Ureter (tissue), 1 donor: ENCODE data around the gene MOGAT3. TPM values are rescaled to one million over a fixed set of nuclear protein-coding genes. Genes with fewer than 3 reads are reported as not detected.

Experiments used
- DNase-seq: peaks from one replicate; pipeline ENCODE4 v3.0.0-alpha.2; 2020; ENCODE audit warnings: low spot score
- total RNA-seq: library from RNA; stranded (reverse); gene quantifications from one replicate; pipeline ENCODE4 v1.2.4, GENCODE V29; 2023
- donor health status: DM: yes; HTN: yes; CAD: no.

MOGAT3 gene
- total RNA-seq, 1 donor from 2014 or later, result not detected

DNA sequence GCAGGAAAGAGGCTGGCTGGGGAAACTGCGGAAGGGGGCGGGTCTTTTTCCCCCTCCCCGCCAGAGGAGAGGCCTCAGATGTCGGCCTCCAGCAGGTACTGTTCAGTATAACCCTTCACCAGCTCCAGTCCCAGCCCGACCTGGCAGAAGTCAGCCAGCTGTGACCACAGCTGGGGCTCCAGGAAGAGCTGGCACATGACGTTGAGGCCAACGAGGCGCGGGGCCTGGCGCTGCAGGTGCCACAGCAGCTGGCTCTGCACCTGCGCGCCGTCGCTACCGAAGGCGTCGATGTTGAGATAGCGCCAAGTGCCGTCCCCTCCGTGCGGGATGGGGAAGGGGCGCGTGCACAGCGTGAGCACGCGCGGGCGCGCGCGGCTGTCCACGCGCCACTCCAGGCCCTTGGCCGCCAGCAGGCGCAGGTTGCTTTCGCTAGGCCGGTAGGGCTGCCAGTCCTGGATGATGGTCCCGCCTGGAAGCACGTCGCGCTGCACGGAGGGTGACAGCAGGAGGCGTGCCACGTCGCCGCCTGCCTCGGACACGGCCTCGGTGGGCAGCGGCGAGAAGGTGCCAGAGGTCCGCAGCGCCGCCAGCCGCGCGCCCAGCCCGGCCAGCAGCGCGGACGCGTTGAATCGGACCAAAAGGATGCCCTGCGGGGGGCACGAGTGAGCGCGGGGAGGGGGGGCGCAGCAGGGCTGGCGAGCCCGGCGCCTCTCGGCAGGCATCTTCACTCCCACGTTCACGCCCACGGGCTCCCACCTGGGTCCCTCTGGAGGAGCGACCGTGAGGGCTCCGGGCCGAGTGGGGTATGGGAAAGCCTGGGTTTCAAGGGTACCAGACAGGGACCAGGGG is 28.6 kb downstream of the MOGAT3 start:
- DNase-seq, result no peak

DNA sequence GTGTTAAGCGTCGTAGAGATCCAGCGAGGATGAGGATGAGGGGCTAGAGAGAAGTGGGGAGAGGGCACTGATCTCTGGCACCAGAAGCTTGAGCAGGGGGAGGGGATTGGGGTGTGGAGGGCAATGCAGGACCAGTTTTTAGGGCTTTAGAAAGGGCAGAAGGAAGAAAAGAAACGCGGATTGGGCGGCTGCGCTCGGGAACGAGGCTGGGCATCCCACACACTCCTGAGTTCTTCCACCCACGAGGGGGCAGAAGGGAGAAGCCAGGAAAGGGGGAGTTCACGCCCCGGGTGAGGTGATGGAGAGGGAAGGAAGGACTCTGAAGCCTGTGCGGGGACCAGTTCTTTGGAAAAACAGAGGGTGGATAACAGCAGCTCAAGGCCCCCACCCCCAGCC is 29.4 kb downstream of the MOGAT3 start:
- DNase-seq, result no peak

DNA sequence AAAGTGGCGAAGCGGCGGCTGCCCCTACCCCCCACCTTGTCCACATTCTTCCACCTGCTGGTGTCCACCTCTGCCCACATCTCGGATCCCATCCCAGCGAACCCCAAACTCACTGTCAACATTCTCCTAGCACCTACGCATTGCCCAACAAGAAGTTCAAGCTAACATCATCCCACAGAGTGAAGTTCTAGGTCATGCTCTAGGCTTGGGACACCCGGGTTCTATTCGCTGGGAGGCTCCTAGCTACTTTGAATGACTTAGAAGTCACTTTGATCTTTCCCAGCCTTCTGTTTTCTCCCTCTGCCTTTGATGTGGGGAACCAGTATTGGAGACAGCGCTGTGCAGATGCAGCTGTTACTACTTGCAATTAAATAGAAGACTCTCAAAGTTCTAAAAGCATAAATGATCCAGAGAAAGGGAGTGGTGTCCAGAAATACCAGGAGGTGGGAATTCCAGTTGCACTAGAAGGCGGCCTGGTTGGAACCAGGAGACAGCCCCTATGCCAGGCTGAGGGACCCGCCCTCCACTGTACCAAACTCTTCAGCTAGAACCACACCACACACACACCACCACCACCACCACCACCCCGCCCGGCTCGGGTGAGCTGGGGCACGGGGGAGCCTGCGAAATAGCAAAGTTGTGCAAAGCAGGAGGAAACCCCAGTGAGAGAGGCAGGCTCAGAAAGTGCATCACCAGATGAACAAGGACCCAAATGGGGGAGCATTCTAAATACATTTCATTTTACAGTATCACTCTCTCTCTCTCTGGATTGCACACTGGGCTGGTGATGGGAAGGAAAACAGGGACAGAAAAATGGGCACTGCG is 30.0 kb downstream of the MOGAT3 start:
- no peak for DNase-seq

DNA sequence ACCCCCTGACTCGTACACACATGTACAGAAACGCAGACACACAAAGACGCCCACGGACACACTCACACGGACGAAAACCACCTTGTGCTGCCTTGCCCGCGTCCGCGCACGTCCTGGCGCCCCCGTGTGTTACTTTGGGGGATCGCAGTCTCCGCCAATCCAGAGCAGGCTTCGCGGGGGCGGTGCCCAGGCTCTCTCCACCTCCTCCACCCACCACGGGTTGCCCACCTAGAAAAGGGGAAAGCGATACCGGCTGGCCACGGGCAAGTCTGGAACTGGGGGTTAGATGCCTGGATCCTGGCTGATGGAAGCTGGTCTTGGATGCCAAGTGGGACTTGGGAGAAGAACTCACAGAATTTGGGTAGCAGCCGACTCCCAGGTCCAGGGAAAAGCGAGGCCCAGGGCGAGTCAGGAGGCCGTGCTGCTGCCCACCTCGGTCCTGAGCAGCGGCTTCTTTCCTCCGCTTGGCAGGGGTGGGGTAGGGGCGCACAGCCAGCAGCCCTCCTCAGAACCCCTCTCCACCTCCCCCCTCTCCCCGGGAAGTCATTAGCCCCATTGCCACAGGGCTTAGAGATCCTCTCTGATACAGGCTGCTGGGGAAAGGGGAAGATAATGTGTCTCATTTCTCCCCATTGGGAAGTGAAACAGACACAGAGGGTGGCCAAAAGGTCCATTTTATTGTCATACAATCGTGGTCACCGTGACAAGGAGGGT is 30.8 kb downstream of the MOGAT3 start:
- DNase-seq, result no peak

DNA sequence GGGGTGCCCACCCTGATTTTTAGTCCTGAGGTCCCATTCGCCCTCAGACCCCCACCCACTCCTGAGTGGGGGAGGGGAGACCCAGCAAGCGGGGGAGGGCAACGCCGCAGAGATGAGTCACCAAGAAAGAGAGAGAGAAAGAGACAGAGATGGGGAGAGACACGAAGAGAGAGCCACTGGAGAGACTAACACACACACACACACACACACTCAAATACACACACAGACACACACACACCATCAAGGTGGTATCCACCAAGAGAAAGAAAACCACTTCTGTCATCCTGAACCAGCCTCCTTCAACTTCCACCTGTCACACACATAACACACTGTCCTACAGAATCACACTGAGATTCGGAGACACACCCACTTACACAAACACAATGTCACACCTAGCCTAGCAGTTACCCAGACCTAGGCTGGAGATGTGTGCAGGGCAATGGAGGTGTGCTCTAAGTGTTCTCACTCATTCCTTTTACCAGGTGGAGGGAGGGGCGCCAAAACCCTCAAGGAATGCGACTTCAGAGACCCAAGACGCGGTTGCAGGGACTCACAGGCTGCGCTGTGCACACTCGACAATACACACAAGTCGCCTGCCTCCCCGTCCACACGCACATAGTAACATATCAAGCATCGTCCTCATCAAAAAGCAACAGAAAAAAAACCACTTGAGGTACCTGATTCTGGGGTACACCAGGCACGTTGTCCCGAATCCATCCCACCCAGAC is 31.6 kb downstream of the MOGAT3 start:
- no peak for DNase-seq

DNA sequence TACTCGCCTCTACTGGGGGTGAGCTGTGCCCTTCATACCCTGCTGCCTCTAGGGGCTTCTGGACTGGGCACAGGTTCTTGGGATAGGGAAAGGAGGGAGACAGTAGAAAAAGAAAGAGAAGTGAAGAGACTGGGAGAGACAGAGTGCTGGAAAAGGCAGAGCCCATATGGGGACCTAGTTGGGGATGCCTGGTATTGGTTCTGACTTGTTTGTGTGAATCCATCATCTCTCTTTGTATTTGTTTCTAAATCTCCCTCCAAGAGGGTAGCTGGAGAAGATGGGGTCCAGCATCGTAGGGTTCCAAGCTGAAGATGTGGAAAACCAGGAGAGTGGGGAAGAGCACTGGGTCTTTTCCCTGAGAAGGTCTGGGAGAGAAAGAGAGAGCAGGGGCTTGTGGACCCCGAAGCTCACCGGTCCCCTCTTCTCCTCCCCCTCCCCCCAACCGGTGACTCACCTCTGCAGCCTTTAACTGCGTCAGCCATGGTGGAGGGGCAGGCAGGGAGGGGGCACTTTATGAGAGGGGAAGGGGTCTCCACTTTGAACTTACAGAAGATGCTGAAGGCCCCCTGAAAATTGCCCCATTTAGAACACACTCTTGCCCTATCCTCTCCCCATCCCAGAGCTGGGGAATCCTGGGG is 32.3 kb downstream of the MOGAT3 start:
- DNase-seq, result no peak

DNA sequence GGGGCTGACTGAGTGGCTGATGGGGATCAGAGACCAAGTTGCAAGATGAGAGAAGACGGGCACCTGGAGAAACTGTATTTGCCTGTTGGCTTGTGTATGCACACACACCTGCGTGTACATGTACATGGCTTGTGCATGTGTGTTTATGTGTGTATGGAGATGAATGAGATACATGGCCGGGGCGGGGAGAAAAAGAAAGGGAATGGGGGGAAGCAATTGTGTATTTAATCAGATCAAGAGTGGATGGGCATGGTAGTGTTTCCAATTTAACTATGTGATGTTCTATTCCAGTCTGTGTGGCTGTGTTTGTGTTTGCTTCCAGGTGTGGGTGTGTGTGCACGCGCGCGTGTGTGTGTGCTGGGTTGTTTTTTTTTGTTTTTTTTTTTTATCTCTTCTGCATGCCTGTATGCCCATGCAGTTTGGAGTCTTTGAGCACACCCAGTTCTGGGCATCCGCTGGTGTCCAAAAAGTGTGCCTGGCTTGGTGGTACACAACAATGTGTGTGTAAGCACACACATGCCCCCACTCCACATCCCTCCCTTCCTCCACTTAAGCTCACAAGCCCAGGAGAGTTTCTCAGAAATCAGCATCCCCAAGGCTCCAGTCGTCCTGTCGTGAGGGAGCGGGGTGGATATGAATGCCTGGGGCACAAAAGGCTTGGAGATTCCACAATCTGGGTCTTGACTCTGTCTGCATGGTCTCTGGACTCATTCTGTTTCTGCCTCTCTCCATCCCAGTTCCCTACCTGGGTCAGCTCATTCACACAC is 33.0 kb downstream of the MOGAT3 start:
- no peak for DNase-seq

DNA sequence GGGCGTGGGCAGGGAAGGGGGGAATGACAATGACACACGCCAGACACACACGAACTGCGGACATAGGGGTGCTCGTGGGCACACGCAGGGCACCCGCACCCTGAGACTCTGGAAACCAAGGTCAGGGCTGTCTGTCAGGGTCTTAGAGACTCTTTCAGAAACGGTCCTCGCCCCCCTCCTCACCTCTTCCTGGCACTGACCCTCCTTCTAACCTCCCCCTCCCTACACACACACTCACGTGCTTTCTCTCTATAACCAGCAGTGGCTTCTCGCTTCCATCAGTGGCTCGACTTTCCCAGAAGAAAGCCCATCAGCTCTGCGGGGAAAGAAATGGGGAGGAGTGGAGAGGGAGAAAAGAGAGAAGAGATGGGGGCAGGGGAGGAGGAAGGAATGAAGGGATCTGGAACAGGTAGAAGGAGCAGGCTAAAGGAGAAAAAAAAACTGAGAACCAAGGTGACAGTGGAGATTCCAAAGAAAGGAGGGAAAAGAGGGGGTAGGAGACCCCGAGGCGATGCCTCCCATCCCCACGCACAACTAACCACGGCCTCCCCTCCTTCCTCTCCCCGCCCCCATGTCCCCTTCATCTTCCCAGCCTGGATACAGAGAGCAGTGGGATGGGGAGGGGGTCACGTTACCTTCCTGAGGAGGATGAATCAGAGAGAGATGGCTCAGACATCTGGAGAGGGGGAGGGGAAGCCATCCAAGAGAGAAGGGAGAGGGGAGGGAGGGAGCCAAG is 33.8 kb downstream of the MOGAT3 start:
- DNase-seq, result no peak

DNA sequence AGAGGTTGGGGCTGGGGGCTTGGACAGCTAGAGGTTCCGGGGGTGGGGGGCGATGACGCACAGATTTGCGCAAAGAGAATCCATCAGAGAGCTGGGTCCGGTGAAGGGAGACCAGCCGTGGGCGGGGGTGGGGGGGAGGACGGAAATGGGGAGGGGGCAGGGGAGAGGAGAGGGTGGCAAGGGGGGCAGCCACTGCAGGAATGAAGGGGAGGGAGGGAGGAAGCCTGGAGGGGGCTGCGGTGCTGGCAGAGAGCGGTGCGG is 34.3 kb downstream of the MOGAT3 start:
- no peak for DNase-seq

DNA sequence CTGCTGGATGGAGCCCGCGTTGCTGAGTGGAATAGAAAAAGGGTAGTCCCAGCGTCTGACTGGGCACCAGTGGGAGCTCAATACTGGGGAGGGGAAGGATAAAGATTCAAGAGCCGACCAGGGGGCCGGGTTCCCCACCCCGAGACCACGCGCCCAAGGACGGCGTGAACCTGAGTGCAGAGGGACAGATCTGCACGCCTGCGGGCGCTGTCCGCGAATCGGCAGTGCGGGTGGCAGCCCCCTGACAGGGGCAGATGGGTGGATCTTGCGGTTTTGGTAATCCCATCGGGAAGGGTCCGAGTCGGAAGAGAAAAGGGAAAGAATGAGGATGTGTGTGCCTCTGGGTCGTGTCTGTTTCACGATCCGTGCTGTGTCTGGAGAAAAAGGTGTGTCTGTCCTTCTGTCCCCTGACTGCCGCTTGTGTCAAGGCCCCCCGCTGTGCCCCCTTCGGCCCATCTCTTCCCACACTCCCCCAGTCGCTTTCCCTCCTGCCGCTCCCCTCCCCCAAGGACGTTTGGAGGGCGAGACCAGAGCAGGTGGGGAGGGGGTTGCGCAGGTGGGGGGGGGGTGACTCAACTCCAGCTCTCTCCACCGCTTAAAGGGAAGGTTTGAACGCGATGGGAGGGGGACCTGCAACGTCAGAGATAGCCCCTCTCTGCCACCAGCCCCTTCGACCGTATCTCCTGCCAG is 34.7 kb downstream of the MOGAT3 start:
- DNase-seq, result no peak

DNA sequence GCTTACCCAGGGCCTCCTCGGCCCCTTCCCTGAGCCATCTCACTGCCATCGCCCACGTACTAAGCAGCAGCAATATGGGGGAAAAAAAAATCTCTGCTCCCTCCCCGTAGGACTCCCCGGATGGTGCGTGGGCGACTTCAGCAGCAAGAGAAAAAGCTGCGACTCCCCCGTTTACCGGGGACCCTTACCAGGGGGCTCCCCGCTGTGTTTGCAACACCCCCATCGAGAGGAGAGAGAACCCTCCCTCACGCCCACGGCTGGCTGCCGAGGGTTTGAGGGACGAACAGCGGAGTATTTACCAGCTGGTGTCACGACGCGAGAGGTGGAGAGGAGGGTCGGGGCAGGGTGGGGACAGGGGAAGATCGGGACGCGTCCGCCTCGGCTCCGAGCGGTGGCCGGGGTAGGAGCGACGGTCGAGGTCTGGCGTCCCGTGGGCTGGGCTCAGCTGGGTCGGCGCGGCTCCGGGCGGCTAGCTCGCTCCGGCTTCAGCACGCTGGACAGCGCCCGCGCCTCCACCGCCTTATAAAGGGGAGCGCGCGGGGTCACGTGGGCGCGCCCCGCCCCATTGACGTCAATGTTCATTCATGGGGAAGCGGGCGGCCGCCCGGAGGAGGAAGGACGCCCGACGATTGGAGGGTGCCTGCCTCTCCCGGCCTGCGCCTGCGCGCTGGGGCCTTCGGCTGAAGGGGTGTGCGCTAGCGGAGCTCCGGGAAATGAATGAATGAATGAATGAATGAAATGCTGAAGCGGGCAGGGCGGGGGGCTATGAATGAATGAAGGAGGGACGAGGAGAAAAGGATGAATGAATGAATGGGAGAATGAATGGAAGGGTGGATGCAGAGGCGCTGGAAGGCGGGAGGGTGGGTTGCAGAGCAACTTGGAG is 35.5 kb downstream of the MOGAT3 start, which contains the start of gene VGF:
Gene VGF, minus strand, starts transcription at position 495 of the 883 bp plus-strand sequence. CDS start 726 bp downstream, outside the sequence.
- peak; percentile 93 for DNase-seq

DNA sequence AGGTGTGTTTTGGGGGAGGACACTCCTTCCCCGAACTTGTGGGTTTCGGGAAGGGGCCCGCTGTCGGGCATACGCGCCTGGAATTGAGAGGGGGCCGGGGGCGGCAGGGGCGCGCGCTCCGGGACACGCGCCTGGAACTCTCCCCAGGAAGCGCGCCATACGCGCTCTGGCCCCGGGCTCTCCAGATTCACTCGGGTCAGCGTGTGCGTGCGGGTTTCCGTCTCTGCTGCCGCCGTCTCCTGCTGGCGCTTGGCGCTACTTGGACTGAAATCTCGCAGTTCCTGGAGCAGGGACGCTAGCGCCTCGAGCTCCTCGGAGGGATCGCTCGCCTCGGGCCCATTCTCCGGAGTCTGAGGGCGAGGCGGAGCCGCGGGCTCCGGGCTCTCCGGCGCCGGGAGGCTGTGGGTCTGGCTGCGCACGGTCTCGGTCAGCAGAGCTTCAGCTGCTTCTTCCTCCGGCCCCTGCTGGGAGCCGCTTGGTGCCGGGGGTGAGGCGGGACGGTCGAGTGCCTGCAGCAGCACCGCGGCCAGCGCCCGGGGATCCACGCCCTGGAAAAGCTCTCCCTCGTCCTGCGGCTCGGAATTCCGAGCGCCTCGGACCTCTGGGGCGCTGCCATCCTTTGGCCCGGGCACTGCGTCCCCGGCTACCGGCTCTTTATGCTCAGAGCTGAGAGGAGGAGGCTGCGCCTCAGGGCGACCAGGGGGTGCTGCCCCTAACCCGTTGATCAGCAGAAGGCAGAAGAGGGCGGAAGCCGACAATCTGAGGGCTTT is 36.6 kb downstream of the MOGAT3 start:
- DNase-seq, result no peak

DNA sequence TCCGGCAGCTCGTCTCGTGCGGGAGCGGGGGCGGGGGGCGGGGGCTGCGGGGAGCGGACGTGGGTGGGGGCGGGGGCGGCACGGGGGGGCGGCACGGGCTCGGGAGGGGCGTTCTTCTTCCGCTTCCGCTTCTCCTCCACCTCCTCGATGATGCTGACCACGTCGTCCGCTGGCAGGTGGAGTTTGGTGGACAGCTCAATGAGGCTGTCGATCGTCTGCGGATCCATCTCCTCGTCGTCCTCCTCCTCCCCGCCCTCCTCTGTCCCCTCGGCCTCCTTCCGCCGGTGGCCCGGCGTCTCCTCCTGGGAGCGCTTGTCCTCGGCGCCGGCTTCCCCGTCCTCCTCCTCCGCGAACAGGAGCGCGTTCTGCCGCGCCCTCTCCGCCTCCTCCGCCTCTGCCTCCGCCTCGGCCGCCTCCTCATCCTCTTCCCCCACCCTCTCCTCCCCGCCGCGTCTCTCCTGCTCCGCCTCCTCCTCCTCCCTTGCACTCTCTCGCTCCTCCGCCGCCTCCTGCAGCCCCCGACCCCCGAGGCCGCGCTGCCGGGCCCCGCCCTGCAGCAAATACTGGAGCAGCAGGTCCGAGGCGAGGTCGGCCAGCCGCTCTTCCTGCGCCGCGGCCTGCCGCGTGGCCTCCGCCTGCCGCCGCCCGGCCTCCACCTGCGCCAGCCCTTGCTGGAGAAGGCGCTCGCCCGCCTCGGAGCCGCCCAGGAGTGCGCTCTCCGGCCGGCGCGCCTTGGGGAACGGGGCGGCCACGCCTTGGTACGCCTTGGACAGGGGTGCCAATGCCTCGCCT is 37.4 kb downstream of the MOGAT3 start:
- no peak for DNase-seq

DNA sequence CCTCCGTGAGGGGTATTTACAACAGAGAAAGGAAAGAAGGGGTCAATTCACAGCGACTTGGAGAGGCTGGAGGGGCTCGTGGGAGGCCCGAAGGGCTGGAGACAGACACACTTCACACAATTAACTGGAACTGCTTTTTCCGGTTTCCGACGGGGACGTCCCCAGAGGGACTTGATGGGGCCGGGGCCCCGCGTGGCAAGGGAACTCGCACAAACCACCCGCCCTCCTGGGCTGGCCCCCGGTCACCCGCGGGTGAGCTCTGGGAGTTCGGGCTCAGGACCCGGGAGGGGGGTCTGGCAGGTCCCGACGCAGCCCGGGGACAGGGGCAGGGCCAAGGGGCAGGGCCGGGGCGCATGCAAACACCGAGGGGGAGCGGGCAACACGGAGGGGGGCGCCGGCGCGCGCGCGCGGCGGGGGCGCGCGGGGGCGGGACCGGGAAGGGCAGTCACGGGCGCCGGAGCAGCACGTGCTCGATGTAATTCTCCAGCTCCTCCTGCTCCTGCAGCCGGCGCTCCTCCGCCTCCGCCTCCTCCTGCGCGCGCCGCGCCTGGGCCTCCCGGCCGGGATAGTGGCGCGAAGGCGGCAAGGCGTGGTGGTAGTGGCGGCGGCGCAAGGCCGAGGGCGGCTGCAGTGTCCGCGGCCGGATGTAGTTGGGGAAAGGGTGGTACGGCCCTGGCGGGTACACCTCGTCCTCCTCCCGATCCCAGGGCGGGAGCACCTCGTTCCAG is 38.1 kb downstream of the MOGAT3 start:
- no peak for DNase-seq

DNA sequence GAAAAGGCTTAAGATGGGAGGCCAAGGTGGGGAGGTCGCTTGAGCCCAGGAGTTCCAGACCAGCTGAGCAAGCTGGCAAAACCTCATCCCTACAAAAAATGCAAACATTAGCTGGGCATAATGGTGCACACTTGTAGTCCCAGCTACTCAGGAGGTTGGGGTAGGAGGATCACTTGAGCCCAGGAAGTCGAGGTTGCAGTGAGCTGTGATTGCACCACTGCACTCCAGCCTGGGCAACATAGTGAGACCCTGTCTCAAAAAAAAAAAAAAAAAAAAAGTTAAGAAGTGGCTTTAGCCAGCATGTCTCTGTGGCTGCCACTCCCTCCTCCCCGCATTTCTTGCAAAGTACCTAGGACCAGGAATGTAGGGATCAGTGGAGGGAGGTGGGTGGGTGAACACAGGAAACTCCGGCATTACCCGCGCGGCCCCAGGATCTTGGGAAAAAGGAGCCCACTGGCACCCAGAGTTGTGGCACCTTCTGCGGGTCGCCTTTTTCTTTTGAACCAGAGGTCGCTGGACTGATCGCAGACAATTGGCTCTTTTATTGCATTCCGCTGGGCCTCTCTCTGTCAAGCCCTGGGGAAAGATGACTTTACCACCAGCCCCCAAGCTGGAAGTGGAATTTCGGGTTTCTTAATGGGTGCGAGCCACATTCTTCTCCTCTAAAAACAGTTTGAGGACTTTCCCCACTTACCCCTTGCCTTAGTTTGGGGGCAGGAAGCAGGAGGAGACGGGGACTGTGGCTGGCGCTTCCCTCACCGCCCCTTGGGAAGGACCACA is 39.0 kb downstream of the MOGAT3 start:
- DNase-seq, result no peak
